ENCODE results near the gene KCNK2. TPM values are rescaled to one million over a fixed set of nuclear protein-coding genes. Genes with fewer than 3 reads are reported as not detected.
A peak's percentile ranks its signal among the peaks of the same experiment; 100 is the strongest.

Gene KCNK2
- total RNA-seq, 1 experiment from 2014 or later = 0.15 TPM

- H3K27me3 Mint-ChIP-seq (ENCODE audit: low read depth) = no peaks in the 10 kb centered on the region
- H3K36me3 Mint-ChIP-seq = peaks cover 3% of the 10 kb centered on the region; the same call in 1 of the 2 replicates
- TF ChIP-seq ATF3 (CRISPR knock-in tag; conservative IDR thresholded peaks at IDR 0.05) = no peak
- TF ChIP-seq TP53 (CRISPR knock-in tag; IDR thresholded peaks at IDR 0.05) = no peak
- TF ChIP-seq IRF1 (CRISPR knock-in tag; IDR thresholded peaks at IDR 0.05) = no peak
- no peak for TF ChIP-seq USF1 (CRISPR knock-in tag; IDR thresholded peaks at IDR 0.05)
- TF ChIP-seq ELF4 (CRISPR knock-in tag; IDR thresholded peaks at IDR 0.05; ENCODE audit: low read depth) = no peak
- no peak overlapping the region for H3K4me3 Mint-ChIP-seq
- DNase-seq (ENCODE audit: low spot score) (no peak), ATAC-seq (no peak)
- H3K27ac Mint-ChIP-seq = no peak overlapping the region
- H3K9me3 Mint-ChIP-seq = peaks cover 13% of the 10 kb centered on the region
- ChIA-PET POLR2A (no interaction called here), CTCF (no interaction called here)
- peaks cover 6% of the 10 kb centered on the region for H3K4me1 Mint-ChIP-seq
These were observed 185.0 kb downstream of the KCNK2 start for GRCh38 chr1:215267495-215267894.

GRCh38 chr1:215269955-215270354 lies 187.4 kb downstream of the KCNK2 start:
- POLR2A ChIA-PET = no interaction called here
- Mint-ChIP-seq H3K4me3 (no peak overlapping the region), H3K27ac (no peak overlapping the region), H3K4me1 (peaks cover 5% of the 10 kb centered on the region), H3K36me3 (no peaks in the 10 kb centered on the region), H3K9me3 (peaks cover 4% of the 10 kb centered on the region; the same call in 1 of the 2 replicates), H3K27me3 (ENCODE audit: low read depth) (no peaks in the 10 kb centered on the region)
- peak; percentile 31 for DNase-seq (ENCODE audit: low spot score)
- TF ChIP-seq NFE2L1 (CRISPR knock-in tag; IDR thresholded peaks at IDR 0.05) (no peak), ATF2 (CRISPR knock-in tag; IDR thresholded peaks at IDR 0.05; ENCODE audit: borderline replicate concordance, low read depth) (no peak), SMAD4 (CRISPR knock-in tag; IDR thresholded peaks at IDR 0.05) (no peak), MXD4 (CRISPR knock-in tag; IDR thresholded peaks at IDR 0.05; ENCODE audit: borderline replicate concordance) (no peak), MYBL2 (CRISPR knock-in tag; IDR thresholded peaks at IDR 0.05) (no peak), E2F5 (CRISPR knock-in tag; IDR thresholded peaks at IDR 0.05) (no peak)
- peak; percentile 95 for ATAC-seq
- CTCF ChIA-PET = interaction anchor here (1.3 to 1.6 kb wide), 4 partner anchors 9 to 88 kb away, joined by 3 to 11 read pairs (median 6); no protein-coding TSS in a partner anchor

GRCh38 chr1:215273838-215274516 lies 191.4 kb downstream of the KCNK2 start:
- Mint-ChIP-seq H3K36me3 (no peaks in the 10 kb centered on the region), H3K27ac (no peak overlapping the region), H3K27me3 (ENCODE audit: low read depth) (no peaks in the 10 kb centered on the region), H3K4me1 (peaks cover 8% of the 10 kb centered on the region), H3K9me3 (peaks cover 4% of the 10 kb centered on the region; the same call in 1 of the 2 replicates), H3K4me3 (no peak overlapping the region)
- ChIA-PET POLR2A (no interaction called here), CTCF (no interaction called here)
- DNase-seq (ENCODE audit: low spot score) (no peak), ATAC-seq (no peak)
- no peak for TF ChIP-seq ZNF219 (CRISPR knock-in tag; IDR thresholded peaks at IDR 0.05; ENCODE audit: borderline replicate concordance)
- TF ChIP-seq GRHL2 (CRISPR knock-in tag; IDR thresholded peaks at IDR 0.05; ENCODE audit: insufficient replicate concordance, severe bottlenecking) = no peak
- TF ChIP-seq MYBL2 (CRISPR knock-in tag; IDR thresholded peaks at IDR 0.05) = no peak
- TF ChIP-seq PREB (CRISPR knock-in tag; IDR thresholded peaks at IDR 0.05; ENCODE audit: borderline replicate concordance) = no peak
- no peak for TF ChIP-seq ZNF232 (CRISPR knock-in tag; IDR thresholded peaks at IDR 0.05)
- TF ChIP-seq SMAD3 (CRISPR knock-in tag; IDR thresholded peaks at IDR 0.05; ENCODE audit: borderline replicate concordance) = no peak
- no peak for TF ChIP-seq ZNF416 (CRISPR knock-in tag; IDR thresholded peaks at IDR 0.05)
- TF ChIP-seq ATF3 (CRISPR knock-in tag; conservative IDR thresholded peaks at IDR 0.05) = no peak
- TF ChIP-seq ZNF671 (CRISPR knock-in tag; IDR thresholded peaks at IDR 0.05) = no peak
- no peak for TF ChIP-seq AFF4 (CRISPR knock-in tag; IDR thresholded peaks at IDR 0.05; ENCODE audit: borderline replicate concordance)
- no peak for TF ChIP-seq NR1H2 (CRISPR knock-in tag; IDR thresholded peaks at IDR 0.05)
- TF ChIP-seq ZNF396 (CRISPR knock-in tag; IDR thresholded peaks at IDR 0.05; ENCODE audit: borderline replicate concordance) = no peak
- no peak for TF ChIP-seq CBFB (CRISPR knock-in tag; IDR thresholded peaks at IDR 0.05; ENCODE audit: low read depth)
